ENCODE measurements around the gene LGSN. TPM values are rescaled to one million over a fixed set of nuclear protein-coding genes. Genes with fewer than 3 reads are reported as not detected.
"Not testable (repeated sequence)": the region's sequence is repeated elsewhere in the genome, so short reads cannot be mapped to it uniquely, and the experiment has no call there.

Gene LGSN
- total RNA-seq, 1 experiment from 2014 or later, result not detected

- Histone ChIP-seq H3K9me3 (replicated peaks) (no peaks in the 10 kb centered on the region), H3K4me3 (no peak overlapping the region), H3K27ac (no peak overlapping the region), H3K4me1 (replicated peaks) (no peaks in the 10 kb centered on the region), H3K27me3 (replicated peaks) (no peaks in the 10 kb centered on the region), H3K36me3 (no peaks in the 10 kb centered on the region)
- DNase-seq (ENCODE audit: low read depth in 1 of 2, low spot score in 2 of 2), result no peak
Measured at GRCh38 chr6:63246581-63246980, 73.2 kb downstream of the LGSN start.

- Histone ChIP-seq H3K36me3 (no peaks in the 10 kb centered on the region), H3K9me3 (replicated peaks) (no peaks in the 10 kb centered on the region), H3K27me3 (replicated peaks) (no peaks in the 10 kb centered on the region), H3K4me3 (no peak overlapping the region), H3K4me1 (replicated peaks) (no peaks in the 10 kb centered on the region), H3K27ac (no peak overlapping the region)
- no peak for DNase-seq (ENCODE audit: low read depth in 1 of 2, low spot score in 2 of 2)
Measured at GRCh38 chr6:63245909-63246308, 73.9 kb downstream of the LGSN start.

GRCh38 chr6:63245420-63245819 is 74.4 kb downstream of the LGSN start:
- Histone ChIP-seq H3K4me3 (no peak overlapping the region), H3K27me3 (replicated peaks) (no peaks in the 10 kb centered on the region), H3K27ac (no peak overlapping the region), H3K36me3 (no peaks in the 10 kb centered on the region), H3K9me3 (replicated peaks) (no peaks in the 10 kb centered on the region), H3K4me1 (replicated peaks) (no peaks in the 10 kb centered on the region)
- DNase-seq (ENCODE audit: low read depth in 1 of 2, low spot score in 2 of 2), result no peak

DNA sequence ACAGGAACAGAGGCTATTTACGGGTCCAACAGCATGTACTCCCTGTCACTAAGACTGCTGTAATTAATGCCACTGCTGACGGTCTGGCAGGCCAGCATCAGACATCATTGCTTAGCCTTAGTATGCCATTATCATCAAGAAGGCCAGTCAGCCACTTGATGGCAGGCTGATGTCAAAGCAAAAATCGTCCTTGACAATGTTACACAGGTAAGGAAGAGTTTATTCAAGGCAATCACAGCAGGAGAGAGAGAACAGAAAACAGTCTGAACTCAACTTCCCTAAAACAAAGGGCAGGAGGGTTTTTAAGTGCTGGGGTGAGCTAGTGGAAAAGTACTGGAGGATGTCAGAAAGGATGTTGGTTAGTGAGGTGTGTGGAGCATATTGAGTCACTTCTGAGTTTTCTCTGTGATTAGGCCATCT is 83.4 kb downstream of the LGSN start:
- DNase-seq (ENCODE audit: low read depth in 1 of 2, low spot score in 2 of 2), result no peak
- Histone ChIP-seq H3K4me3 (no peak overlapping the region), H3K36me3 (no peaks in the 10 kb centered on the region), H3K27me3 (replicated peaks) (no peaks in the 10 kb centered on the region), H3K4me1 (replicated peaks) (no peaks in the 10 kb centered on the region), H3K27ac (no peak overlapping the region), H3K9me3 (replicated peaks) (no peaks in the 10 kb centered on the region)

DNA sequence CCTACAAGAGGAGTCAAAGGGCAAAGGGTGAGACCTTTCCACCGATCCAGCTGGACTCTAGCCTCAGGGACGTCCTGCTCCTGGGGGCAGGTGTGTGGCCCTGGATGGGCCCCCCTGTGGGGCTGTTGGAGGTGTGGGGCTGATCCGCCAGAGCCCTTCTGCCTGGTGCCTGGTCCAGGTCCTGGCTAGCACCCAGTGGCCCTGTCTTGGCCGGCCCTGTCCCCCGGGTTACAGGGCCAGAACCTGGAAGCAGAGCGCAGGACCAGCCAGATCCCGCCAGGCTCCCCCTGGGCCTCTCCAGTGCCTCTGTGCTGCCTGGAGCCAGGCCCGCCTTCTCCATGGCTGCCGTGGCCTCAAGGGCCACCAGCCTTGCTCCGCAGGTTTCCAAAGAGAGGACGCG is 89.3 kb downstream of the LGSN start:
- H3K9me3 ChIP-seq (replicated peaks); DNase-seq (ENCODE audit: low read depth in 1 of 2, low spot score in 2 of 2); H3K27ac ChIP-seq; H3K36me3 ChIP-seq; H3K4me3 ChIP-seq; H3K4me1 ChIP-seq (replicated peaks); H3K27me3 ChIP-seq (replicated peaks): not testable (repeated sequence)

- not testable (repeated sequence) for H3K9me3 ChIP-seq (replicated peaks); H3K27me3 ChIP-seq (replicated peaks); H3K4me1 ChIP-seq (replicated peaks); DNase-seq (ENCODE audit: low read depth in 1 of 2, low spot score in 2 of 2); H3K4me3 ChIP-seq; H3K27ac ChIP-seq; H3K36me3 ChIP-seq
Measured at GRCh38 chr6:63230027-63230426, 89.8 kb downstream of the LGSN start.

- H3K4me1 ChIP-seq (replicated peaks); H3K27me3 ChIP-seq (replicated peaks); DNase-seq (ENCODE audit: low read depth in 1 of 2, low spot score in 2 of 2); H3K4me3 ChIP-seq; H3K27ac ChIP-seq; H3K9me3 ChIP-seq (replicated peaks); H3K36me3 ChIP-seq: not testable (repeated sequence)
Measured at GRCh38 chr6:63227928-63228894, 91.6 kb downstream of the LGSN start.

GRCh38 chr6:63225987-63226386 is 93.8 kb downstream of the LGSN start:
- not testable (repeated sequence) for H3K4me1 ChIP-seq (replicated peaks); H3K36me3 ChIP-seq; DNase-seq (ENCODE audit: low read depth in 1 of 2, low spot score in 2 of 2); H3K9me3 ChIP-seq (replicated peaks); H3K4me3 ChIP-seq; H3K27ac ChIP-seq; H3K27me3 ChIP-seq (replicated peaks)

Other genes with a start within 250 kb of the LGSN start
- gene FKBP1C, start 108.5 kb downstream of the LGSN start, total RNA-seq (2014; rRNA removed; shearing (Covaris generic)), result 0.09 and 0.37 TPM in 2 replicates

Measured in SJSA1 (cell line).